CD14-positive monocyte (primary cell): ENCODE measurements around the gene WDR47. TPM values are rescaled to one million over a fixed set of nuclear protein-coding genes. Genes with fewer than 3 reads are reported as not detected.

Experiments used
- DNase-seq, 3 donors: peaks; one replicate each; pipeline ENCODE4 v3.0.0-alpha.2; 2011 to 2022
- H2AFZ ChIP-seq: 2 replicates; pipeline ENCODE4 v1.6.0; 2012; ENCODE audit warnings: mild to moderate bottlenecking, low read depth, low read length, inconsistent platforms; ENCODE audit not compliant: insufficient read depth, poor library complexity, severe bottlenecking
- H3K27ac ChIP-seq, 2 donors: 1 replicate in 1 of 2; 2 replicates in 1 of 2; pipeline ENCODE4 v1.5.1; 2012 to 2013; ENCODE audit warnings: low read length in 2 of 2, control low read depth in 1 of 2, inconsistent platforms in 1 of 2, low read depth in 1 of 2, mild to moderate bottlenecking in 1 of 2
- H3K27me3 ChIP-seq, 2 donors: one replicate each; pipeline versions ENCODE4 v1.6.0 to v1.6.1; 2011 to 2013; ENCODE audit warnings: low read length in 2 of 2; ENCODE audit not compliant: control insufficient read depth in 2 of 2, insufficient read depth in 2 of 2
- H3K36me3 ChIP-seq, 2 donors: replicated peaks in 1 of 2; 1 replicate in 1 of 2; 2 replicates in 1 of 2; pipeline versions ENCODE4 v1.5.1 to v1.6.1; 2012 to 2013; ENCODE audit warnings: low read length in 2 of 2, control low read depth in 1 of 2, inconsistent platforms in 1 of 2, mild to moderate bottlenecking in 1 of 2; ENCODE audit not compliant: insufficient read depth in 2 of 2, control insufficient read depth in 1 of 2
- H3K4me1 ChIP-seq, 2 donors: 1 replicate in 1 of 2; 2 replicates in 1 of 2; pipeline versions ENCODE4 v1.5.1 to v1.6.1; 2012 to 2013; ENCODE audit warnings: low read length in 2 of 2, control low read depth in 1 of 2, inconsistent platforms in 1 of 2, mild to moderate bottlenecking in 1 of 2, moderate library complexity in 1 of 2; ENCODE audit not compliant: insufficient read depth in 2 of 2, control insufficient read depth in 1 of 2
- H3K4me2 ChIP-seq: replicated peaks from 2 replicates; pipeline ENCODE3; 2012; ENCODE audit warnings: low read length, moderate library complexity, mild to moderate bottlenecking; ENCODE audit not compliant: poor library complexity, severe bottlenecking; ENCODE audit errors: extremely low read depth
- H3K4me3 ChIP-seq, 3 experiments: fragments of 200-600 bp in 1 of 3; sonication (generic) in 1 of 3; replicated peaks in 1 of 3; 1 replicate in 2 of 3; 2 replicates in 1 of 3; pipeline ENCODE4 v1.5.1; 2011 to 2013; ENCODE audit warnings: low read length in 3 of 3, mild to moderate bottlenecking in 3 of 3, control low read depth in 2 of 3, low read depth in 2 of 3, inconsistent platforms in 1 of 3, moderate library complexity in 1 of 3
- H3K79me2 ChIP-seq: 2 replicates; pipeline ENCODE4 v1.6.0; 2012; ENCODE audit warnings: mild to moderate bottlenecking, control low read depth, inconsistent platforms, low read length, moderate library complexity; ENCODE audit not compliant: insufficient read depth
- H3K9ac ChIP-seq: 2 replicates; pipeline ENCODE4 v1.6.0; 2017; ENCODE audit warnings: low read length, mild to moderate bottlenecking; ENCODE audit not compliant: insufficient read depth, poor library complexity, severe bottlenecking
- H3K9me3 ChIP-seq, 2 donors: replicated peaks in 1 of 2; 1 replicate in 1 of 2; 2 replicates in 1 of 2; pipeline versions ENCODE4 v1.5.1 to v1.6.1; 2012 to 2013; ENCODE audit warnings: low read length in 2 of 2, control low read depth in 1 of 2; ENCODE audit not compliant: control insufficient read depth in 1 of 2, insufficient read depth in 1 of 2
- H4K20me1 ChIP-seq: 2 replicates; pipeline ENCODE4 v1.6.0; 2012; ENCODE audit warnings: mild to moderate bottlenecking, low read length, control low read depth, moderate library complexity; ENCODE audit not compliant: insufficient read depth
- H3K27ac Mint-ChIP-seq, 7 donors: one replicate each; pipeline ENCODE4 v1.8.0; 2020; ENCODE audit warnings: mild to moderate bottlenecking in 7 of 7, mixed read lengths in 7 of 7, moderate library complexity in 6 of 7, inconsistent platforms in 2 of 7
- H3K27me3 Mint-ChIP-seq, 3 donors: one replicate each; pipeline ENCODE4 v1.8.0; 2021 to 2022; ENCODE audit warnings: low read depth in 3 of 3, mild to moderate bottlenecking in 3 of 3, mixed read lengths in 3 of 3, moderate library complexity in 3 of 3, inconsistent platforms in 1 of 3
- H3K36me3 Mint-ChIP-seq, 2 donors: one replicate each; pipeline ENCODE4 v1.8.0; 2020; ENCODE audit warnings: mixed read lengths in 2 of 2, inconsistent platforms in 1 of 2, mild to moderate bottlenecking in 1 of 2
- H3K4me1 Mint-ChIP-seq: one replicate; pipeline ENCODE4 v1.8.0; 2020; ENCODE audit warnings: mild to moderate bottlenecking, mixed read lengths
- H3K4me3 Mint-ChIP-seq, 2 donors: one replicate each; pipeline ENCODE4 v1.8.0; 2020; ENCODE audit warnings: mild to moderate bottlenecking in 2 of 2, mixed read lengths in 2 of 2, moderate library complexity in 1 of 2
- H3K9me3 Mint-ChIP-seq, 7 donors: one replicate each; pipeline ENCODE4 v1.8.0; 2020 to 2022; ENCODE audit warnings: mixed read lengths in 7 of 7, mild to moderate bottlenecking in 6 of 7, moderate library complexity in 6 of 7, inconsistent platforms in 2 of 7
- WGBS: methylation state at CpG from one replicate; pipeline ENCODE4 v1.1.5; 2013; ENCODE audit warnings: missing lambda C conversion rate; ENCODE audit not compliant: insufficient coverage; 5-methylcytosine and 5-hydroxymethylcytosine counted together
- intact Hi-C, 2 donors: fragments of 100-400 bp; cut with micrococcal nuclease; formaldehyde crosslinking; loops; one replicate each; pipeline versions ENCODE4 v1.15.0 to v1.15.1; 2023
- polyA plus RNA-seq, 3 donors: library from polyadenylated mRNA; depleted of rRNA in 1 of 3; unstranded in 2 of 3; stranded (reverse) in 1 of 3; fragments of 300-500 nt in 2 of 3; fragments of >200 nt in 1 of 3; fragmentation: Illumina TruSeq in 2 of 3; gene quantifications; 1 replicate in 2 of 3; 2 replicates in 1 of 3; pipeline ENCODE4 v1.2.3, GENCODE V29; 2012 to 2021
- TF ChIP-seq, protein P1 (sequence below): fragments of 200-600 bp; IDR thresholded peaks from one replicate; pipeline ENCODE4 v1.8.0; 2022; ENCODE audit warnings: antibody characterized with exemption, mild to moderate bottlenecking

The WDR47 gene
- polyA plus RNA-seq, 3 donors, result 5.2 to 7.6 (median 6.0) TPM

DNA sequence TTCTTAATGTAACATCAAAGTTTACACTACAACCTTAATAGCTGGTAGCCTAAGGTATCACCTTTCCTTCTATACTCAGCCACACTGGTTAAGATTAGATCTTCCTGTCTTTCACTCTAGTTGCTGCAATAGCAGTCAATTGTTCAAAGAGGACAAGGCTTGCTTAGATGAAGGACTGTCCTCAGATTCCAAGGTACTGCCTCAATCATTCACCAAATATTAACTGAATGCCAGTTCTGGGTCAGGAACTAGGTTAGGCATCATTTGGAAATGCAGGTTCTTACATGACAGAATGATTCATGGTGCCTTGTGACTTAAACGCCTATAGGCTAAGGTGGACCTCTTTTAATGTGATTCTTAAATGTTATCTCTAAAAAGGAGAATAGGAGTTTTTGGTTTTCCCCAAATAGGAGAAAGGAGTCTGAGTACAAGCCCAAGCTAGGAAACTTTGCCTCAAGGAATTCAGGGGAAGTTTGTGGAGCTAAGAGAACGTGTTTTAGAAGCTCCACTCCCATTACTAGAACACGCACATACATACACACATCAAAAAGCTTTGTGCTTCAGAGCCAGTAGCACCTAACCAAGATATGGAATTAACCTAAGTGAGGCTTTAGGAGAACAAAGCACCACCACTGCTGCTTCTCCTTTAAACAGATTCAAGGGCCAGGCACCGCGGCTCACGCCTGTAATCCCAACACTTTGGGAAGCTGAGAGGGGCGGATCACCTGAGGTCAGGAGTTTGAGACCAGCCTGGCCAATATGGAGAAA, 8.5 kb upstream of the WDR47 start:
- H3K4me2 ChIP-seq, result no peak overlapping the region

DNA sequence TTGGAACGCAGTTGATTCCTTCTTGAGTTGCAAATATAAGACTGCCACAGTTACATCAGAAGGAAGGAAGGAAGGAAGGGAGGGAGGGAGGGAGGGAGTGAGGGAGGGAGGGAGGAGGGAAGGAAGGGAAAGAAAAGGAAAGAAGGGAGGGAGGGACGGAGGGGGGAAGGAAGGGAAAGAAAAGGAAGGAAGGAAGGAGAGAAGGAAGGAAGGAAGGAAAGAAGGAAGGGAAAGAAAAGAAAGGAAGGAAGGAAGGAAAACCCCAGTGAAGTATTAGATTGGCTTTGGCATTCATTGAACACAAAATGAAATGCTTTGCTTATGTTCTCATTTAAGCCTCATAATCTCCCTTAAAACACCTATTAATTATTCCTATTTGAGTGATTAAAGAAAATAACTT, 6.4 kb upstream of the WDR47 start:
- Histone ChIP-seq H3K27ac (no peak overlapping the region), H3K36me3 (no peaks in the 10 kb centered on the region), H3K4me3 (no peak overlapping the region), H2AFZ (no peak overlapping the region), H3K9me3 (no peaks in the 10 kb centered on the region), H3K79me2 (no peaks in the 10 kb centered on the region), H3K27me3 (peaks cover 0 to 2% of the 10 kb centered on the region in 2 donors), H3K4me2 (no peak overlapping the region), H4K20me1 (no peaks in the 10 kb centered on the region), H3K4me1 (no peaks in the 10 kb centered on the region), H3K9ac (no peak overlapping the region)
- TF ChIP-seq, protein P1, sequence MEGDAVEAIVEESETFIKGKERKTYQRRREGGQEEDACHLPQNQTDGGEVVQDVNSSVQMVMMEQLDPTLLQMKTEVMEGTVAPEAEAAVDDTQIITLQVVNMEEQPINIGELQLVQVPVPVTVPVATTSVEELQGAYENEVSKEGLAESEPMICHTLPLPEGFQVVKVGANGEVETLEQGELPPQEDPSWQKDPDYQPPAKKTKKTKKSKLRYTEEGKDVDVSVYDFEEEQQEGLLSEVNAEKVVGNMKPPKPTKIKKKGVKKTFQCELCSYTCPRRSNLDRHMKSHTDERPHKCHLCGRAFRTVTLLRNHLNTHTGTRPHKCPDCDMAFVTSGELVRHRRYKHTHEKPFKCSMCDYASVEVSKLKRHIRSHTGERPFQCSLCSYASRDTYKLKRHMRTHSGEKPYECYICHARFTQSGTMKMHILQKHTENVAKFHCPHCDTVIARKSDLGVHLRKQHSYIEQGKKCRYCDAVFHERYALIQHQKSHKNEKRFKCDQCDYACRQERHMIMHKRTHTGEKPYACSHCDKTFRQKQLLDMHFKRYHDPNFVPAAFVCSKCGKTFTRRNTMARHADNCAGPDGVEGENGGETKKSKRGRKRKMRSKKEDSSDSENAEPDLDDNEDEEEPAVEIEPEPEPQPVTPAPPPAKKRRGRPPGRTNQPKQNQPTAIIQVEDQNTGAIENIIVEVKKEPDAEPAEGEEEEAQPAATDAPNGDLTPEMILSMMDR, result no peak
- Mint-ChIP-seq H3K4me1 (peaks cover 2% of the 10 kb centered on the region), H3K27ac (no peak overlapping the region), H3K27me3 (peaks cover 9 to 22% (median 20%) of the 10 kb centered on the region in 3 donors), H3K9me3 (peaks cover 0 to 11% (median 6%) of the 10 kb centered on the region in 7 donors), H3K4me3 (no peak overlapping the region), H3K36me3 (peaks cover 0 to 2% of the 10 kb centered on the region in 2 donors)
- intact Hi-C loops, result no loop called here
- DNase-seq, result no peak
- 10% methylated on average over 2 of the region's 2 CpGs for WGBS

More for the DNA sequence above, 8.5 kb upstream of the WDR47 start:
- Histone ChIP-seq H3K79me2 (no peaks in the 10 kb centered on the region), H3K27ac (no peak overlapping the region), H3K9me3 (no peaks in the 10 kb centered on the region), H3K27me3 (peaks cover 0 to 2% of the 10 kb centered on the region in 2 donors), H3K4me1 (no peaks in the 10 kb centered on the region), H3K4me3 (no peak overlapping the region), H4K20me1 (no peaks in the 10 kb centered on the region), H3K9ac (no peak overlapping the region), H3K36me3 (no peaks in the 10 kb centered on the region), H2AFZ (no peak overlapping the region)
- Mint-ChIP-seq H3K36me3 (peaks cover 0 to 2% of the 10 kb centered on the region in 2 donors), H3K4me3 (no peak overlapping the region), H3K27me3 (peaks cover 5 to 20% (median 13%) of the 10 kb centered on the region in 3 donors), H3K4me1 (peaks cover 2% of the 10 kb centered on the region), H3K27ac (no peak overlapping the region), H3K9me3 (peaks cover 0 to 14% (median 6%) of the 10 kb centered on the region in 7 donors)
- TF ChIP-seq, protein P1, result no peak
- WGBS, result 88% methylated on average over 6 of the region's 7 CpGs
- intact Hi-C loops, result loop anchor here in 1 of 2 donors (5.0 kb wide), 1 partner anchor 83 kb away; no protein-coding TSS in a partner anchor
- no peak for DNase-seq
